NCI-H187 (cell line): ENCODE measurements around the gene PI4KB.
A peak's percentile ranks its signal among the peaks of the same experiment; 100 is the strongest.

Experiments used
- DNase-seq, 2 experiments: peaks; one replicate each; lab custom pipeline; 2025; lab: John Stamatoyannopoulos, UW

PI4KB gene

DNA sequence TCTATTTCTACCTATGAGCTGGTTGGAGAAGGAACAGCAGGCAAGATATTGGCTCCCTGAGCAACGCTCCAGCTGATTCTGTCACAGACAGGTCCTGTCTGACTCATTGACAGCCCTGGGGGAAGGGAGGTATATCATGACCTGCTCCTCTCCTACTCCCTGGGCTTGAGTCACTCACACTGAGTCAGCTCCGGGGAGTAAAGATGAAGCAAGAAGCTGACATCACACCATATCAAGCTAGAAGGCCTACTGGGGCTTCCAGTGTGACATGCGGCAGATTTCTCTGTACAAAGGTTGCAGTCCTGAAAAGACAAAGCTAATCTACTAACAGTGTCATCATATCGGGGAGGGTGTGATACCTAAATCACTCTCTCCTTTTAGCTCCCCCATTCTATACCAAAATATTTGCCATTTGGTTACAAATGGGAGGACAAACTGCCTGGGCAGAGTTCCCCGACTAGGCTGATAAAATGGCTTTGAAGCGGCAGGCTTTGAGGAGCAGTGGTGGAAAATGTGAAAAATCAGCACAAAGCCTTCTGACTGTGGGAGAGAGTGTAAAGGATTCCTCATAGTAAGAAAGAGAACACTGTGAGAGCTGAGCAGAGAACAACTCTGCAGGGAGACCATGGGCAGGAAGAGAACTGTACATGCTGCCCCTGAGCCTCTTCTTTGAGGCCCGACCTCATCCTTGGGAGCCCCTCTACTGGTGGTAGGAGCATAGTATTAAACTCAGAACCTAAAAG is 15.5 kb downstream of the PI4KB start:
- no peak for DNase-seq

DNA sequence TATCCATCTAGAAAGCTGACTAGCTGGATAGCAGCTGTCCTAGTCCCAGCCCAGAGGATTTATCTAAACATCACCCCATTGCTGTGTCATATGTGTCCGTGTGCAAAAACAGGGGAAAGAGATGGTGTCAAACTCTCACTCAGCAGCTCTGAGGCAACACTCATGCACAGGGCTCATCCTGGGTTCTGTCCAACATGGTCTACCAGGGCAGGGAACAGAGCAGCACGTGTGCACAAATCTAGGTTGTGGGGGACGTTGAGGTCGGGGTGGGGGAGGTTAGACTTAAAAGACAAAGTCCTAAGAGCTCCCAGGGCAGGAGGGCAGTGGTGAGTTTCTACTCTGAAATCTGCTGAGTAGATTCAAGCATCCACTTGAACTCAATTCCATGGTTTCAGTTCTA is 16.2 kb downstream of the PI4KB start:
- DNase-seq, result no peak

- no peak for DNase-seq
Observed at GRCh38 chr1:151309811-151310323, 17.3 kb downstream of the PI4KB start.

- no peak for DNase-seq
Observed at GRCh38 chr1:151294742-151295462, 32.3 kb downstream of the PI4KB start.

DNA sequence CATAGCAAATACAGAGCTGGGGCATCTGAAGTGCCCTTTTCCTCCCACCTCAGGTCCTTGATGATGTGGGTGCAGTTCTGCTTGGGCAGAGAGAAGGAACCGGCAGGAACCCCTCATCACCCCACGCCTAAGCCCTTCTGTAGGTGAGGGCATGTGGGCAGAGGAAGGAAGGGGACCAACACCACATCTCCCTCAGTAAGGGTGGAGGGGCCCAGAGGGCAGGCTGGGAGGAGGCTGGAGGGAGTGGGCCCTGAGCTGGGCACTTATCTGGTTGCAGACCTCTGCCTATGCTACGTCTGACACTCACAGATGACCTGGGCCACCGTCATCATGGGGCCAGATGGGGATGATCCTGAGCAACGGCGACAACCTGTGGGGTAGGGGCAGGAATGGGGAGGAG is 34.1 kb downstream of the PI4KB start:
- DNase-seq, result no peak

DNA sequence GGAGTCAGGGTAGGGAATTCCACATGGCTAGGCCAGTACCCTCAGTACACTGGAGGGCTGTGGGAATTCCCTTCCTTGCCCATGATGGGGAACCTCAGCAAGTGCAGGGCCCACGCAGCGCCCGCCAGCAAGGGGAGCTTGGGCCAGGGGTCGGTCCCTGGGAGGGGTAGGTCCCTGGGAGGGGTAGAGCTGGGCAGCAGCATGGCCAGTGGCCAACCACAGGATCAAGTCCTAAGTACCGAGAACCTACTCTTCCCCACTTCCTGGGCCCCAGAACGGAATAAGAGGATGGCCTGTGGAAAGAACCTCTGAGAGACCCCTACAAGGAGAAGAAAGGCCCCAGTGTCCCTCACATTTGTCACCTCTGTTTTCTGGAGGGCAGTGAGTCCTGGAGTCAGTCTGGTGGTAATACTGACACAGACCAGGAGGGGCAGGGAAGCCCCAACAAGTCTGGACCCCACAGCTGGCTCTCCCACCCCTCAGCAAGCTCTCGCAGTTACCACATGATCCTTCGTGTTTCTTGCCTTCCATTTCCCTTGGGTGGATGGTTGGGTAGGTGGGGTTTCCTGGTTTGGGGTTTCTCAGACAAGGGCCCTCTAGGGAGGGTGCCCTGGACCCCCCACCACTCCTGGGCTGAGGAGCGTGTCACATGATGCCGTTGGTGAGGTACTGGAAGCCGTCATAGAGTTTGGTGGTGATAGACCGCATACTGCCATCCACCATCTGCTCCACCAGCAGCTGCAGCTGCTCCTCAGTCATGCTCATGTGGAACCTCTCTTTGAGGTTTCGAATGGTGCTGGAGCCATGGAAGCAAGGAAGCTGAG is 34.8 kb downstream of the PI4KB start:
- no peak for DNase-seq

DNA sequence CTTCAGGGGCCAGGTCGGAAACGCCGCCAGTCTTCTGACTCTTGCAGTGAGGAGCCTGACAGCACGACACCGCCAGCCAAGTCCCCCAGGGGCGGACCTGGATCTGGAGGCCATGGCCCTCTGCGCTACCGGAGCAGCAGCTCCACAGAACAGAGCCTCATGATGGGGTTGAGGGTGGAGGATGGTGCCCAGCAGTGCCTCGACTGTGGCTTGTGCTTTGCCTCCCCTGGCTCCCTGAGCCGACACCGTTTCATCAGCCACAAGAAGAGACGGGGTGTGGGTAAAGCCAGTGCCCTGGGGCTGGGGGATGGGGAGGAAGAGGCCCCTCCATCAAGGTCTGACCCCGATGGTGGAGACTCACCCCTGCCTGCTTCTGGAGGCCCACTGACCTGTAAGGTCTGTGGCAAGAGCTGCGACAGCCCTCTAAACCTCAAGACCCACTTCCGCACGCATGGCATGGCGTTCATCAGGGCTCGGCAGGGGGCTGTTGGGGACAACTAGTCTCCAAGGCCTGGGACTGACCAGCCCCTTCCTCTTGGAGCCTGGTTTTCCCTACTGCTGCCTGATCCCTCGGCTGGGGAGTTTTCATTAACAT is 36.4 kb downstream of the PI4KB start:
- DNase-seq, result no peak

DNA sequence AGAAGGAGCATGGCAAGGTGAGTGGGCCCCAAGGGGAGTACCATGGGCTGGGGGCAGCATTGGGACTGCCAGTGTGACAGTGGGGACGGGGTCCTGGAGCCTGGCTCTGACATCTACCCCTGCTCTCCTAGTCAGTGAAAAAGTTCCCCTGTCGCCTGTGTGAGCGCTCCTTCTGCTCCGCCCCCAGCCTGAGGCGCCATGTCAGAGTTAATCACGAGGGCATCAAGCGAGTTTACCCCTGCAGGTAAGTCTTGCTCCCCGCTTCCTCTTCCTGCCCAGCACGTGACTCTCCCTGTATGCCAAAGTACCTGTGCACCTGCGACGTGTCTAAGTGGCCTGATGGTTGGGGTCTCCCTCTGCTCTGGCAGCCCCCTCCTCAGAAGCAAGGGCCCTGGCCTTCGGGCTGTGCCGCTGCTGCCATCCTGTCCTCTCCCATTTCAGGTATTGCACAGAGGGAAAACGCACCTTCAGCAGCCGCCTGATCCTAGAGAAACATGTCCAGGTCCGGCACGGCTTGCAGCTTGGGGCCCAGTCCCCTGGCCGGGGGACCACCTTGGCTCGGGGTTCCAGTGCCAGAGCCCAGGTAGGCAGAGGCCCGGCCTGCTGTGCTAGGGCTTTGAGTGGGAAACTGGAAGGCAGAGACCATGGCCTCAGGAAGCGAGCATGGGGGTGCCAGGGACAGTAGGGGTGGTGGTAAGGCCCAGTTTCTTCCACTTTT is 37.1 kb downstream of the PI4KB start:
- DNase-seq, result no peak

DNA sequence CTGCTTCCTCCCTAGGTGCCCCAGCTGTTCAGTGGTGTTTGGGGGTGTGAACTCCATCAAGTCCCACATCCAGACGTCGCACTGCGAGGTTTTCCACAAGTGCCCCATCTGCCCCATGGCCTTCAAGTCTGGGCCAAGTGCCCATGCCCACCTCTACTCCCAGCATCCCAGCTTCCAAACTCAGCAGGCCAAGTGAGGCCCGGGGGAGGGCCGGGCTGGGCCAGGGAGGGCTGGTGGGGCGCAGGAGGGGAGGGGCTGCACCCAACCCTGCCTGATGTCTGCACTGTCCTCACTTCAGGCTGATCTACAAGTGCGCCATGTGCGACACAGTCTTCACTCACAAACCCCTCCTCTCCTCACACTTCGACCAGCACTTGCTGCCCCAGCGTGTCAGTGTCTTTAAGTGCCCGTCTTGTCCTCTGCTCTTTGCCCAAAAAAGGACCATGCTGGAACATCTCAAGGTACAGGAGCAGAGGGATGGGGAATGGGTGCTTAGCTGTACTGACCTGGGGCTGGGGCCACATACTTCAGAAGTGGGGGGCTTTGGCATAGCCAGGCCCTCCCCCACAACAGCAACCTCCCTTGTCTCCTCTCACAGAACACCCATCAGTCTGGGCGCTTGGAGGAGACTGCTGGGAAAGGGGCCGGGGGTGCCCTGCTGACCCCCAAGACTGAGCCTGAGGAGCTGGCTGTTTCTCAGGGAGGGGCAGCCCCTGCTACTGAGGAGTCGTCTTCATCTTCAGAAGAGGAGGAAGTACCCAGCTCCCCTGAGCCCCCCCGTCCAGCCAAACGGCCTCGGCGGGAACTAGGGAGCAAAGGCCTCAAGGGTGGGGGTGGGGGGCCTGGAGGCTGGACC is 37.9 kb downstream of the PI4KB start:
- no peak for DNase-seq

GRCh38 chr1:151288502-151288901 is 38.7 kb downstream of the PI4KB start:
- no peak for DNase-seq

DNA sequence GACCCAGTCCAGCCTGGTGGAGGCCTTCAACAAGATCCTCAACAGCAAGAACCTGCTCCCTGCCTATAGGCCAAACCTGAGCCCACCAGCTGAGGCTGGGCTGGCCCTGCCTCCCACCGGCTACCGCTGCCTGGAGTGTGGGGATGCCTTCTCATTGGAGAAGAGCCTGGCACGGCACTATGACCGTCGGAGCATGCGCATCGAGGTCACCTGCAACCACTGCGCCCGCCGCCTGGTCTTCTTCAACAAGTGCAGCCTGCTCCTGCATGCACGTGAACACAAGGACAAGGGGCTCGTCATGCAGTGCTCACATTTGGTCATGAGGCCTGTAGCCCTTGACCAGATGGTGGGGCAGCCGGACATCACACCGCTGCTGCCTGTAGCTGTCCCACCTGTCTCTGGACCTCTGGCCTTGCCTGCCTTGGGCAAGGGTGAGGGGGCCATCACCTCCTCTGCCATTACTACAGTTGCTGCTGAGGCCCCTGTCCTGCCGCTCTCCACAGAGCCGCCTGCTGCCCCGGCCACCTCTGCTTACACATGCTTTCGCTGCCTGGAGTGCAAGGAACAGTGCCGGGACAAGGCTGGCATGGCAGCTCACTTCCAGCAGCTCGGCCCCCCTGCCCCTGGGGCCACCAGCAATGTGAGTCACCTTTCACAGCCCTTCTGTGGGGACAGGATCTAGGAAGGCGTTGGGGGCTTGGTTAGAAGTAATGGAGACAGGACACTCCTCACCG is 39.3 kb downstream of the PI4KB start:
- no peak for DNase-seq

DNA sequence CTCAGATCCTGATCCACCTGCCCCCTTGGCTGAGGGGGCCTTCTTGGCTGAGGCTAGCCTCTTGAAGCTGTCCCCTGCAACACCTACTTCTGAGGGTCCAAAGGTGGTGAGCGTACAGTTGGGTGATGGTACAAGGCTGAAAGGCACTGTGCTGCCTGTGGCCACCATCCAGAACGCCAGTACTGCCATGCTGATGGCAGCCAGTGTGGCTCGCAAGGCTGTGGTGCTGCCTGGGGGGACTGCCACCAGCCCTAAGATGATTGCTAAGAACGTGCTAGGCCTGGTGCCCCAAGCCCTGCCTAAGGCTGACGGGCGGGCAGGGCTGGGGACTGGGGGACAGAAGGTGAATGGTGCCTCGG is 39.9 kb downstream of the PI4KB start:
- DNase-seq, result no peak

GRCh38 chr1:151286619-151287340 is 40.4 kb downstream of the PI4KB start:
- no peak for DNase-seq

DNA sequence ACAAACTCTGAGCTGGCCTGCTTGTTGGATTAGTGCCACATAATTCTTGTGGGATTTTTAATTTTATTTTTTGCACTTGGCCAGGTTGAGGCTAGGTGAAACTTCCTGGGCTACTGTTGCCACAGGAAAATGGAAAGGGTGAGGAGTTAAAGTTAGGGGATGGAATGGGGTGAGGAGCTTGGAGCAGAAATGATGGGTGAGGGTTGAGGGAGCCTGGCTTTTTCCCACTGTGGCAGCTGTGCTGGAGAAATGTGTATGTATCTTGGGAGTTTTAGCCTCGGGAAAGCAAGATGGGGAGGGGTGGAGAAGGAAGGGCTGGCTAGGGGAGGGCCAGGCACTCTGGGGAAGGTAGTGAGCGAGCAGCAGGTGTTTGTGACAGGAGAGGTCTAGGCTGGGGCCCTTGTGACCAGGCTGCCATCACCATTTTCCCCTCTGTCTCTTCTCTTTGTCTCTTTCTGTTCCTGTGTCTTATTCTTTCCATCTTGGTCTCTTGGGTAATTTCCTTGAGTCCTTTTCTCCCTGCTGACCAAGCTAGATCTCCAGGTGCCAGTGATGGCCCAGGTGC is 43.1 kb downstream of the PI4KB start:
- DNase-seq, result no peak

DNA sequence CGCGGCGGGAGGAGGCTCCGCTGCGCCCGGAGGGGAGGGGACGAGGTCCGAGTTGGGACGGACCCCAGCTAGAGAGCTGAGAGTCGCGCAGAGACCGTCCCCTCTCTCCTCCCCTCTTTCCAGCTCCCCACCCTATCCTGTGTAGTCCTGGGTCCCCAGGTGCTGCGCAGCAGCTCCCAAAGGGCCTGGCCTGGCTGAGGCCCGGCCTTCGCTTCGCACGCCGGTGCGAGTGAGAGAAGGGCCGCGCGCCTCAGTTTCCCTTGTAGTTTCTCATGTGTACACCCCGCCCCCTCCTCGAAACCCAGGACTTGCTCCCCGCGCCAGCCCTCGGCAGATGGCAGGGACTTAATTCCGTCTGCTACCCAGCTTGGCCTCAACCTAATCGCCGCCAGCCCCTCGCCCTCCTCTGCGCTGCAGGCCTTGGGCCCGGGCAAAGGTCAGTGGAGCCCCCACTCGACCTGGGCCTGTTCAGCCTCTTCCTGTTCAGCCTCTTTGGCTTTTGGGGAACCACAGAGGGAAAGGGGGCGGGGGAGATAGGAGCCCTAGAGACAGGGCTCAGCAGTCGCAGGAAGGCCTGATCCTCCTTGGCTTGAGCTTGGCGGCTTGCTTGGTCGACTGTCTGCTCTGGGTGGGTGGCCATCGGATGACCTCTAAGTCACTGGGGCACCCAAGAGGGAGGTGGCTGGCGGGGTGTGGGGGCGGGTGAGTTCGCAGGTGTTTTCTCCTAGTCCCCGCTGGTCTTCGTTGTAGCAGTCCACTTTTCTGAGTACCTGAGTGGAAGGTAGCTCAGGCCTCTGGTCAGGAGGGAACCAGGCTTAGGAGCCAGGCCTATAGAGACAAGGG is 44.1 kb downstream of the PI4KB start:
- DNase-seq, result no peak

DNA sequence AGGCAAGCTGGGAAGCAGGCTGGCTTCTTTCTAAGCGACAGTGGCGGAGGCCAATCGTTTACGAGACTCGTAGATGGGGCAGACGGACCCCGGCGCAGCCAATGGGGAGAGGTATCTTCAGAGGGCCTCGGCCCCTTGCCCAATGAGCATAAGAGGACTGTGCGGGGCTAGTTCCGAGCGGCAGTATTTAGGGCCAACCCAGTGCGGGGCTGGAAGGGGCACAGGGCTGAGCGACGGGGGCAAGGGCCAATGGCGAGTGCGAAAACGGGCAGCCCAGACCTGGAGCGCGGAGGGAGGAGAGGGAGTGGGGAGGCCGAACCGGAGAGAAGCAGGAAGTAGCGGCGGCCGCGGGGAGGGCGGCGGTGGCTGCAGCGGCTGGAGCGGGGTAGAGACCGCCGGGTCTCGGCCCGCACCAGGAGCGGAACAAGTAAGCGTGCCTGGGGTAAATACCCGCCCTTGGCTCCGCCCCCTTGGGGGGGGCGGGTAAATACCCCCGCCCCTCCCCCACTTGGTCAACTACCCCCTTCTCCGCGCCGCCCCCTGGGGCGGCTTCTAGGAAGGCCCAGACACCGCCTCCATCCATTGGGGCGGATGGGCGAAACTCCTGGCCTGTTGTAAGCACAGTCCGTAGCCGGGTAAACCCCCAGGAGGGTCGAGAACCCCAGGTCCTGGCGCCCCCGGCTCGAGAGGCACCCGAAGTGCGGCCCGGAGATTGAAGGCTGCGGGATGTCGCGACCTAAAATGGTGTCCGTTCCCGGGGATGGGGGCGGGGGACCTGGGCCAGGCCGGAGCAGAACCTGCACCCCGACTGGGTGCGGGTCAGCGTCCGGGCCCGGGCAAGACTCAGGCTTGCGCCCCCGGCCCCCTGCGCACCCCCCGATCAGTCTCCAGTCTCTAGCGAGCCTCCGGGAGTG is 45.0 kb downstream of the PI4KB start, which contains the start of gene ZNF687:
TSS of gene ZNF687 (plus strand) at position 331 of the 914 bp plus-strand sequence. CDS start 3,993 bp downstream, outside the sequence.
- DNase-seq, result peak; percentile 100
